T-helper 1 cell treated with Interleukin-12 subunit alpha and Interleukin-12 subunit beta and Interleukin-4 antibody, amounts not matched to agents 30 ng/mL and 1 ng/mL, for 36 hours (primary cell): ENCODE data around the gene HMX3. TPM values are rescaled to one million over a fixed set of nuclear protein-coding genes. Genes with fewer than 3 reads are reported as not detected.

Experiments
- intact Hi-C: fragments of 100-400 bp; cut with micrococcal nuclease; formaldehyde crosslinking; loops from one replicate; pipeline ENCODE4 v1.15.1; 2024
- total RNA-seq: library from RNA; stranded (reverse); gene quantifications from 2 replicates; pipeline ENCODE4 v1.2.3, GENCODE V29; 2022

The HMX3 gene
- not detected in 2 replicates for total RNA-seq

- intact Hi-C loops = loop anchor here (5.0 kb wide), 1 partner anchor 183 kb away; the partner anchor contains the start of gene C10orf88
These were observed at the start of gene HMX3 for GRCh38 chr10:123135415-123136141. HMX3 (plus strand) TSS chr10:123135970; CDS start chr10:123136051, 81 bp downstream.

- intact Hi-C loops = no loop called here
These were observed 49.5 kb upstream of the HMX3 start for GRCh38 chr10:123086281-123086680.

- intact Hi-C loops = no loop called here
These were observed 48.4 kb upstream of the HMX3 start for GRCh38 chr10:123087348-123087747.

- intact Hi-C loops = no loop called here
These were observed 48.0 kb upstream of the HMX3 start for GRCh38 chr10:123087786-123088185.

- intact Hi-C loops = no loop called here
These were observed 42.9 kb upstream of the HMX3 start for GRCh38 chr10:123092635-123093414.

GRCh38 chr10:123093489-123093888 is 42.3 kb upstream of the HMX3 start:
- intact Hi-C loops = no loop called here

GRCh38 chr10:123096452-123096851 is 39.3 kb upstream of the HMX3 start:
- intact Hi-C loops = no loop called here

GRCh38 chr10:123097039-123097438 is 38.7 kb upstream of the HMX3 start:
- intact Hi-C loops = no loop called here

GRCh38 chr10:123100030-123100762 is 35.6 kb upstream of the HMX3 start:
- intact Hi-C loops = no loop called here

GRCh38 chr10:123101872-123102271 is 33.9 kb upstream of the HMX3 start:
- intact Hi-C loops = no loop called here

GRCh38 chr10:123102673-123103072 is 33.1 kb upstream of the HMX3 start:
- intact Hi-C loops = no loop called here

GRCh38 chr10:123103944-123104343 is 31.8 kb upstream of the HMX3 start:
- intact Hi-C loops = no loop called here

- intact Hi-C loops = no loop called here
These were observed 26.3 kb upstream of the HMX3 start for GRCh38 chr10:123109466-123109865.

- intact Hi-C loops = no loop called here
These were observed 17.9 kb upstream of the HMX3 start for GRCh38 chr10:123117644-123118417.

GRCh38 chr10:123119081-123119480 is 16.7 kb upstream of the HMX3 start:
- intact Hi-C loops = no loop called here

- intact Hi-C loops = no loop called here
These were observed 9.5 kb upstream of the HMX3 start for GRCh38 chr10:123126246-123126645.

- intact Hi-C loops = no loop called here
These were observed 6.0 kb upstream of the HMX3 start for GRCh38 chr10:123129618-123130271.

- intact Hi-C loops = loop anchor here (1.0 to 2.0 kb wide), 5 partner anchors 9 to 426 kb away; partner anchors contain the start of gene HMX2
These were observed 2.9 kb upstream of the HMX3 start for GRCh38 chr10:123132576-123133477.
